HG03280 (cell line): ENCODE results near the gene C3.
"Not testable (repeated sequence)": the region's sequence is repeated elsewhere in the genome, so short reads cannot be mapped to it uniquely, and the experiment has no call there.

Experiments
- ATAC-seq: cut with Tn5 transposase; IDR thresholded peaks from one replicate; pipeline ENCODE4 v1.9.1; 2021; ENCODE audit warnings: mild to moderate bottlenecking, moderate library complexity; ENCODE audit not compliant: unreplicated experiment

The C3 gene

GRCh38 chr19:6693056-6693471 is 27.4 kb downstream of the C3 start:
- no peak for ATAC-seq

GRCh38 chr19:6692027-6692426 is 28.4 kb downstream of the C3 start:
- ATAC-seq = no peak

GRCh38 chr19:6691342-6691741 is 29.1 kb downstream of the C3 start:
- ATAC-seq = no peak

GRCh38 chr19:6690160-6690885 is 30.1 kb downstream of the C3 start:
- ATAC-seq = no peak

GRCh38 chr19:6687114-6687513 is 33.3 kb downstream of the C3 start:
- no peak for ATAC-seq

GRCh38 chr19:6686628-6686975 is 33.8 kb downstream of the C3 start:
- no peak for ATAC-seq

GRCh38 chr19:6685962-6686627 is 34.4 kb downstream of the C3 start:
- no peak for ATAC-seq

GRCh38 chr19:6685482-6685881 is 35.0 kb downstream of the C3 start:
- ATAC-seq = no peak

GRCh38 chr19:6683971-6684370 is 36.5 kb downstream of the C3 start:
- no peak for ATAC-seq

GRCh38 chr19:6682607-6683128 is 37.8 kb downstream of the C3 start:
- no peak for ATAC-seq

GRCh38 chr19:6680141-6680540 is 40.3 kb downstream of the C3 start:
- ATAC-seq = no peak

- no peak for ATAC-seq
Measured at GRCh38 chr19:6679139-6679538, 41.3 kb downstream of the C3 start.

GRCh38 chr19:6678690-6679109 is 41.8 kb downstream of the C3 start:
- no peak for ATAC-seq

GRCh38 chr19:6677883-6678689 is 42.4 kb downstream of the C3 start:
- no peak for ATAC-seq

GRCh38 chr19:6677495-6677882 is 43.0 kb downstream of the C3 start:
- ATAC-seq = no peak

GRCh38 chr19:6676288-6676687 is 44.2 kb downstream of the C3 start:
- no peak for ATAC-seq

- ATAC-seq = no peak
Measured at GRCh38 chr19:6674868-6675305, 45.6 kb downstream of the C3 start.

GRCh38 chr19:6674408-6674807 is 46.0 kb downstream of the C3 start:
- not testable (repeated sequence) for ATAC-seq

- ATAC-seq = no peak
Measured at GRCh38 chr19:6672693-6673290, 47.7 kb downstream of the C3 start.

GRCh38 chr19:6671960-6672359 is 48.5 kb downstream of the C3 start:
- no peak for ATAC-seq

GRCh38 chr19:6668691-6669090 is 51.8 kb downstream of the C3 start:
- no peak for ATAC-seq
